K562 (cell line): Measurements from ENCODE around the gene SRGN. TPM values are rescaled to one million over a fixed set of nuclear protein-coding genes. Genes with fewer than 3 reads are reported as not detected.
A peak's percentile ranks its signal among the peaks of the same experiment; 100 is the strongest.

Source experiments
- ATAC-seq: fragments of 200-7000 bp; cut with Tn5 transposase; 3 replicates; pipeline ENCODE4 v1.9.1; 2020; ENCODE audit warnings: moderate library complexity
- BruUV-seq: library from RNA; stranded (reverse); fragments of 400-500 nt; replicated peaks from 2 replicates; lab custom pipeline; 2021; lab: Mats Ljungman, UMichigan
- CTCF ChIA-PET: fragments of 300-600 bp; formaldehyde crosslinking; extraction: SDS; loops from one replicate; lab custom pipeline; 2021; ENCODE audit warnings: low intra/inter-chr PET ratio; lab: Yijun Ruan, JAX
- POLR2A ChIA-PET: fragments of 300-600, 350-650 bp; sonication (Branson Sonifier 250); formaldehyde crosslinking; extraction: SDS; loops from one replicate; lab custom pipeline; 2021; ENCODE audit warnings: antibody characterized with exemption, inconsistent platforms; lab: Yijun Ruan, JAX
- DNase-seq, 4 experiments: peaks; one replicate each; pipeline versions ENCODE4 v3.0.0 to v3.0.0-alpha.2; 2011 to 2018; ENCODE audit warnings: low spot score in 3 of 4, mixed read lengths in 3 of 4; ENCODE audit errors: extremely low read depth in 1 of 4
- FAIRE-seq: peaks from 2 replicates; lab custom pipeline; 2011; peaks lifted over from hg19 to GRCh38; lab: Jason Lieb, UNC
- H2AFZ ChIP-seq: 2 replicates; pipeline ENCODE4 v1.6.0; 2011; ENCODE audit warnings: low read depth, low read length, control low read depth, inconsistent platforms
- H3K27ac ChIP-seq: fragments of 200-600 bp; 3 replicates; pipeline ENCODE4 v1.8.0; 2011; ENCODE audit warnings: low read depth, mild to moderate bottlenecking, control low read depth, inconsistent platforms, low read length, moderate library complexity, mixed read lengths; ENCODE audit errors: extremely low read depth
- H3K27me3 ChIP-seq, 2 experiments: fragments of 300-600 bp in 1 of 2; 2 replicates in 1 of 2; 3 replicates in 1 of 2; pipeline versions ENCODE4 v1.6.0 to v1.8.0; 2011; ENCODE audit warnings: inconsistent platforms in 2 of 2, low read length in 2 of 2, mild to moderate bottlenecking in 1 of 2, mixed read lengths in 1 of 2, moderate library complexity in 1 of 2; ENCODE audit not compliant: control insufficient read depth in 2 of 2, insufficient read depth in 2 of 2
- H3K36me3 ChIP-seq: fragments of 300-600 bp; 3 replicates; pipeline ENCODE4 v1.8.0; 2011; ENCODE audit warnings: mild to moderate bottlenecking, low read length, inconsistent platforms; ENCODE audit not compliant: control insufficient read depth, insufficient read depth
- H3K4me1 ChIP-seq, 2 experiments: fragments of 200-600 bp in 1 of 2; replicated peaks in 1 of 2; 2 replicates in 1 of 2; 3 replicates in 1 of 2; pipeline versions ENCODE4 v1.5.1 to v1.8.0; 2011; ENCODE audit warnings: inconsistent platforms in 2 of 2, low read length in 2 of 2, mild to moderate bottlenecking in 1 of 2, mixed read lengths in 1 of 2, moderate library complexity in 1 of 2; ENCODE audit not compliant: control insufficient read depth in 2 of 2, insufficient read depth in 2 of 2
- H3K4me2 ChIP-seq: 2 replicates; pipeline ENCODE4 v1.6.1; 2011; ENCODE audit warnings: low read length, control low read depth, inconsistent platforms, mixed read lengths; ENCODE audit not compliant: insufficient read depth
- H3K4me3 ChIP-seq: fragments of 200-600 bp; sonication (generic), shearing (Covaris generic); 2 replicates; pipeline ENCODE4 v1.5.1; 2016; ENCODE audit warnings: control low read depth, inconsistent platforms
- H3K79me2 ChIP-seq: fragments of 200-600 bp; 3 replicates; pipeline ENCODE4 v1.8.0; 2011; ENCODE audit warnings: low read length, inconsistent platforms; ENCODE audit not compliant: control insufficient read depth, insufficient read depth
- H3K9ac ChIP-seq, 2 experiments: 2 replicates each; pipeline versions ENCODE4 v1.6.0 to v1.6.1; 2011; ENCODE audit warnings: low read depth in 2 of 2, low read length in 2 of 2, control low read depth in 1 of 2, inconsistent platforms in 1 of 2, mild to moderate bottlenecking in 1 of 2, mixed read lengths in 1 of 2; ENCODE audit not compliant: insufficient read depth in 1 of 2
- H3K9me1 ChIP-seq: one replicate; pipeline ENCODE4 v1.6.0; 2011; ENCODE audit warnings: inconsistent platforms, mild to moderate bottlenecking, low read length, moderate library complexity; ENCODE audit not compliant: control insufficient read depth, insufficient read depth
- H3K9me3 ChIP-seq: replicated peaks from 2 replicates; pipeline ENCODE4 v1.5.1; 2011; ENCODE audit warnings: low read depth, low read length, inconsistent platforms; ENCODE audit not compliant: control insufficient read depth, insufficient read depth
- H4K20me1 ChIP-seq: replicated peaks from 2 replicates; pipeline ENCODE4 v1.6.1; 2011; ENCODE audit warnings: low read length, inconsistent platforms, mixed read lengths; ENCODE audit not compliant: control insufficient read depth, insufficient read depth
- MGA ChIP-seq: fragments of 450-650 bp; IDR thresholded peaks from 2 replicates; pipeline ENCODE4 v1.6.1; 2016; ENCODE audit warnings: mild to moderate bottlenecking, moderate library complexity
- ZBTB2 ChIP-seq: fragments of 450-650 bp; IDR thresholded peaks from 2 replicates; pipeline ENCODE4 v1.6.1; 2016; ENCODE audit warnings: antibody characterized with exemption
- ZNF263 ChIP-seq: sonication (generic); formaldehyde crosslinking; IDR thresholded peaks from 2 replicates; pipeline ENCODE4 v1.8.0; 2022; ENCODE audit warnings: mild to moderate bottlenecking, missing genetic modification reagents, borderline replicate concordance
- WGBS: fragments of 100-300 bp; shearing (Covaris generic); methylation state at CpG from one replicate; pipeline ENCODE4 v1.1.6; 2016; ENCODE audit warnings: low coverage, mixed read lengths; ENCODE audit not compliant: insufficient coverage; ENCODE audit errors: missing lambda C conversion rate; 5-methylcytosine and 5-hydroxymethylcytosine counted together
- in situ Hi-C: fragments of 300-500 bp; cut with MboI; formaldehyde crosslinking; loops from 4 replicates; pipeline ENCODE4 v1.15.0; 2018; ENCODE audit warnings: inconsistent platforms, mixed read lengths
- intact Hi-C: fragments of 100-400 bp; cut with micrococcal nuclease; formaldehyde crosslinking; loops from 2 replicates; pipeline ENCODE4 v1.14.2; 2022
- polyA plus RNA-seq, 8 experiments: library from polyadenylated mRNA; depleted of rRNA in 4 of 8; stranded (reverse) in 5 of 8; unstranded in 3 of 8; fragments of >200 nt; fragmentation: Nextera tagmentation in 2 of 8; fragmentation: Illumina TruSeq in 1 of 8; extraction: Ambion mirVana in 2 of 8; extraction: Trizol in 1 of 8; gene quantifications; 2 replicates each; pipeline versions ENCODE4 v1.2.1 to v1.2.3, GENCODE V29; 2011 to 2014; ENCODE audit warnings: inconsistent platforms in 1 of 8, missing spikeins in 1 of 8
- total RNA-seq, 7 experiments: library from RNA; depleted of rRNA in 6 of 7; stranded (reverse); fragments of >200 nt in 6 of 7; fragmentation: Illumina TruSeq in 2 of 7; extraction: Trizol in 2 of 7; gene quantifications; 2 replicates each; pipeline versions ENCODE4 v1.2.1 to v1.2.3, GENCODE V29; 2011 to 2021; ENCODE audit warnings: low replicate concordance in 1 of 7

Gene SRGN
- total and polyA plus RNA-seq, 9 of the 15 experiments (the other 6 are each of a cell fraction or from before 2014, with no cell fraction given) = 136 to 304 (median 180) TPM

GRCh38 chr10:69045441-69046300 is 42.2 kb upstream of the SRGN start (continued):
- no peak for TF ChIP-seq ZBTB2

GRCh38 chr10:69047111-69047832 is 40.6 kb upstream of the SRGN start:
- H3K9me1 ChIP-seq = no peaks in the 10 kb centered on the region
- peak overlapping the region; percentile 43; the same call in 1 of the 2 replicates for H2AFZ ChIP-seq
- BruUV-seq = no TSS peak
- H3K79me2 ChIP-seq = no peaks in the 10 kb centered on the region
- 59% methylated on average over 4 of the region's 4 CpGs for WGBS
- H3K36me3 ChIP-seq = no peaks in the 10 kb centered on the region
- H3K9ac ChIP-seq = no peak overlapping the region
- H4K20me1 ChIP-seq = no peaks in the 10 kb centered on the region
- intact Hi-C loops = no loop called here
- POLR2A ChIA-PET = interaction anchor here (1.2 to 1.6 kb wide), 3 partner anchors 8 to 10 kb away, joined by 3 to 4 read pairs (median 3); no protein-coding TSS in a partner anchor
- H3K27ac ChIP-seq = no peak overlapping the region
- in situ Hi-C loops = no loop called here
- no peak for FAIRE-seq
- H3K4me2 ChIP-seq = no peak overlapping the region
- H3K4me3 ChIP-seq = no peak overlapping the region
- CTCF ChIA-PET = no interaction called here
- H3K4me1 ChIP-seq = peaks cover 11 to 22% of the 10 kb centered on the region in 2 experiments; a peak in 4 of 5 replicates
- H3K9me3 ChIP-seq = no peaks in the 10 kb centered on the region
- no peak for DNase-seq
- ATAC-seq = no peak
- H3K27me3 ChIP-seq = no peaks in the 10 kb centered on the region
- TF ChIP-seq MGA (no peak), ZNF263 (no peak)
